Right atrium auricular region (tissue), 2 donors: Measurements from ENCODE around the gene DNAL1. TPM values are rescaled to one million over a fixed set of nuclear protein-coding genes. Genes with fewer than 3 reads are reported as not detected.

Experiments used
- DNase-seq: peaks from one replicate; pipeline ENCODE4 v3.0.0-alpha.2; 2019; ENCODE audit warnings: low spot score
- H3K27ac ChIP-seq, 2 donors: fragments of 200-600 bp; sonication (generic); 1 replicate in 1 of 2; 2 replicates in 1 of 2; pipeline ENCODE4 v1.5.1; 2016 to 2019
- H3K27me3 ChIP-seq, 2 donors: fragments of 200-600 bp; sonication (generic); one replicate each; pipeline versions ENCODE4 v1.5.1 to v1.6.0; 2017 to 2019
- H3K36me3 ChIP-seq: fragments of 200-600 bp; sonication (generic); one replicate; pipeline ENCODE4 v1.5.1; 2016
- H3K4me1 ChIP-seq, 2 donors: fragments of 200-600 bp; sonication (generic); one replicate each; pipeline versions ENCODE4 v1.5.1 to v1.6.0; 2017 to 2019
- H3K4me3 ChIP-seq, 2 donors: fragments of 200-600 bp; sonication (generic); 1 replicate in 1 of 2; 2 replicates in 1 of 2; pipeline ENCODE4 v1.5.1; 2017 to 2019; ENCODE audit warnings: mild to moderate bottlenecking in 1 of 2, moderate library complexity in 1 of 2
- H3K9me3 ChIP-seq, 2 donors: fragments of 200-600 bp; sonication (generic); one replicate each; pipeline ENCODE4 v1.5.1; 2019
- total RNA-seq, 2 donors: library from RNA; depleted of rRNA; stranded (reverse); fragments of >200 nt; gene quantifications; one replicate each; pipeline ENCODE4 v1.1.0, GENCODE V29; 2016
- TF ChIP-seq, protein P1 (sequence below), 2 donors: fragments of 200-600 bp; sonication (generic); IDR thresholded peaks; one replicate each; pipeline ENCODE4 v1.5.1; 2019; ENCODE audit warnings: antibody characterized with exemption in 2 of 2

Gene DNAL1
- total RNA-seq, 2 donors from 2014 or later, result 5.7 to 7.8 TPM

DNA sequence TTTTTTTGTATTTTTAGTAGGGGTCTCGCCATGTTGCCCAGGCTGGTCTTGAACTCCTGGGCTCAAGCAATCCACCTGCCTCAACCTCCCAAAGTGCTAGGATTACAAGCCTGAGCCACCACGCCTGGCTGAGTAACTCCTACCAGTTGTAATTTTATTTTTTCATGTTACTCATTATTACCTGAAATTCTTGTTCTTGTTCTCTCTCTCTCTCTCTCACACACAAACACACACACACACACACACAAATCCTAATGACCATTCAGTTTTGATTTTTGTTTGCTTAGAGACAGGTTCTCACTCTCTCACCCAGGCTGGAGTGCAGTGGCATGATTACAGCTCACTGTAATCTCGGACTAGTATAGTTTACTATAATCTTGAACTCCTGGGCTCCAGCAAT lies 30.2 kb downstream of the DNAL1 start:
- no peaks in the 10 kb centered on the region for H3K36me3 ChIP-seq
- no peaks in the 10 kb centered on the region for H3K27me3 ChIP-seq
- H3K9me3 ChIP-seq, result no peaks in the 10 kb centered on the region
- no peaks in the 10 kb centered on the region for H3K4me1 ChIP-seq
- no peak overlapping the region for H3K4me3 ChIP-seq
- no peak for DNase-seq
- no peak overlapping the region for H3K27ac ChIP-seq
- TF ChIP-seq, protein P1, sequence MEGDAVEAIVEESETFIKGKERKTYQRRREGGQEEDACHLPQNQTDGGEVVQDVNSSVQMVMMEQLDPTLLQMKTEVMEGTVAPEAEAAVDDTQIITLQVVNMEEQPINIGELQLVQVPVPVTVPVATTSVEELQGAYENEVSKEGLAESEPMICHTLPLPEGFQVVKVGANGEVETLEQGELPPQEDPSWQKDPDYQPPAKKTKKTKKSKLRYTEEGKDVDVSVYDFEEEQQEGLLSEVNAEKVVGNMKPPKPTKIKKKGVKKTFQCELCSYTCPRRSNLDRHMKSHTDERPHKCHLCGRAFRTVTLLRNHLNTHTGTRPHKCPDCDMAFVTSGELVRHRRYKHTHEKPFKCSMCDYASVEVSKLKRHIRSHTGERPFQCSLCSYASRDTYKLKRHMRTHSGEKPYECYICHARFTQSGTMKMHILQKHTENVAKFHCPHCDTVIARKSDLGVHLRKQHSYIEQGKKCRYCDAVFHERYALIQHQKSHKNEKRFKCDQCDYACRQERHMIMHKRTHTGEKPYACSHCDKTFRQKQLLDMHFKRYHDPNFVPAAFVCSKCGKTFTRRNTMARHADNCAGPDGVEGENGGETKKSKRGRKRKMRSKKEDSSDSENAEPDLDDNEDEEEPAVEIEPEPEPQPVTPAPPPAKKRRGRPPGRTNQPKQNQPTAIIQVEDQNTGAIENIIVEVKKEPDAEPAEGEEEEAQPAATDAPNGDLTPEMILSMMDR (IDR thresholded peaks at IDR 0.05), result no peak

DNA sequence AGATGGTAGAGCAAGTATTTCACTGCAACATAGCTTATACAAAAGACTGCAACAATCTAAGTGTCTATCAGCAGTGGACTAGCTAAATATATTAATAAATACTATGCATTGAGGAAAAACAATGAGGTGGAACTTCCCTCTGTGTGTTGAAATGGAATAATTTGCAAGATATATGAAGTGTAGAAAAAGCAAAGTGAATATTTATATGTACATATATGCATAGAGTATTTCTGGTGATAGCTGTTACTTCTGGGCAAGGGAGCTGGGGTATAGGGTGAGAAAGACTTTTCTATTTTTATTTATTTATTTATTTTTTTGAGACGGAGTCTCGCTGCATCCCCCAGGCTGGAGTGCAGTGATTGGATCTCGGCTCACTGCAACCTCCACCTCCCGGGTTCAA lies 33.9 kb downstream of the DNAL1 start:
- TF ChIP-seq, protein P1 (IDR thresholded peaks at IDR 0.05), result no peak
- no peak for DNase-seq
- Histone ChIP-seq H3K36me3 (no peaks in the 10 kb centered on the region), H3K4me3 (no peak overlapping the region), H3K27me3 (no peaks in the 10 kb centered on the region), H3K27ac (no peak overlapping the region), H3K9me3 (no peaks in the 10 kb centered on the region), H3K4me1 (no peaks in the 10 kb centered on the region)

DNA sequence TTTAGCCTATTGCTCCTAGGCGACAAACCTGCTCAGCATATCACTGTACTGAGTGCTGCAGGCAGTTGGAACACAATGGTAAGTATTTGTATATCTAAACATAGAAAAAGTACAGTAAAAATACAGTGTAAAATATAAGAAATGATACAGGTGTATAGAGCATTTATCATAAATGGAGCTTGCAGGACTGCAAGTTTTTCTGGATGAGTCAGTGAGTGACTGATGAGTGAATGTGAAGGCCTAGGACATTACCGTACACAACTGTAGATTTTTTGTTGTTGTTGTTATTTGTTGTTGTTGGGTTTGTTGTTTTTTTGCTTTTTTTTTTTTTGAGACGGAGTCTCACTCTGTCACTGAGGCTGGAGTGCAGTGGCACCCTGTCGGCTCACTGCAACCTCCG lies 36.0 kb downstream of the DNAL1 start:
- Histone ChIP-seq H3K27ac (no peak overlapping the region), H3K4me1 (no peaks in the 10 kb centered on the region), H3K36me3 (no peaks in the 10 kb centered on the region), H3K27me3 (no peaks in the 10 kb centered on the region), H3K9me3 (no peaks in the 10 kb centered on the region), H3K4me3 (no peak overlapping the region)
- TF ChIP-seq, protein P1 (IDR thresholded peaks at IDR 0.05), result no peak
- DNase-seq, result no peak

DNA sequence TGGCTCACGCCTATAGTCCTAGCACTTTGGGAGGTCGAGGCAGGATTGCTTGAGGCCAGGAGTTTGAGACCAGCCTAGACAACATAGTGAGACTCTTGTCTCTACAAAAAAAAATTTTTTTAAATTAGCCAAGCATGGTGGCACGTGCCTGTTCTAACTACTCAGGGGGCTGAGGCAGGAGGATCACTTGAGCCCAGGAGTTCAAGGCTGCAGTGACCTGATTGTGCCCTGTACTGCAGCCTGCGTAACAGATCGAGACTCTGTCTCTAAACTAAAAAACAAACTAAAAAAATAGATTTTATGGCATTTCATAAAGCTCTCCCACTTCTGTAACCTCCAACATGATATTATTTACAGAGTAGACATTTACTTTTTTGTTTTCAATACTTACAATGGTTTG lies 39.8 kb downstream of the DNAL1 start:
- Histone ChIP-seq H3K9me3 (no peaks in the 10 kb centered on the region), H3K27ac (no peak overlapping the region), H3K4me1 (no peaks in the 10 kb centered on the region), H3K27me3 (no peaks in the 10 kb centered on the region), H3K36me3 (no peaks in the 10 kb centered on the region), H3K4me3 (no peak overlapping the region)
- TF ChIP-seq, protein P1 (IDR thresholded peaks at IDR 0.05), result no peak
- no peak for DNase-seq

DNA sequence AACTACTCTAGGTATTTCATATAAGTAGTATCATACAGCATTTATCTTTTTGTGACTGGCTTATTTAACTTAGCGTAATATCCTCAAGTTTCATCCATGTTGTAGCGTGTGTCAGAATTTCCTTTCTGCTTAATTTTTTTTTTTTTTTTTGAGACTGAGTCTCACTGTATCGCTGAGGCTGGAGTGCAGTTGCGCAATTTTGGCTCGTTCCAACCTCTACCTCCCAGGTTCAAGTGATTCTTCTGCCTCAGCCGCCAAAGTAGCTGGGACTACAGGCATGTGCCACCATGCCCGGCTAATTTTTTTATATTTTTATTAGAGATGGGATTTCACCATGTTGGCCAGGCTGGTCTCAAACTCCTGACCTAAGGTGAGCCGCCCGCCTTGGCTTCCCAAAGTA lies 40.5 kb downstream of the DNAL1 start:
- no peak for DNase-seq
- Histone ChIP-seq H3K27ac (no peak overlapping the region), H3K36me3 (no peaks in the 10 kb centered on the region), H3K4me3 (no peak overlapping the region), H3K4me1 (no peaks in the 10 kb centered on the region), H3K9me3 (no peaks in the 10 kb centered on the region), H3K27me3 (no peaks in the 10 kb centered on the region)
- TF ChIP-seq, protein P1 (IDR thresholded peaks at IDR 0.05), result no peak

DNA sequence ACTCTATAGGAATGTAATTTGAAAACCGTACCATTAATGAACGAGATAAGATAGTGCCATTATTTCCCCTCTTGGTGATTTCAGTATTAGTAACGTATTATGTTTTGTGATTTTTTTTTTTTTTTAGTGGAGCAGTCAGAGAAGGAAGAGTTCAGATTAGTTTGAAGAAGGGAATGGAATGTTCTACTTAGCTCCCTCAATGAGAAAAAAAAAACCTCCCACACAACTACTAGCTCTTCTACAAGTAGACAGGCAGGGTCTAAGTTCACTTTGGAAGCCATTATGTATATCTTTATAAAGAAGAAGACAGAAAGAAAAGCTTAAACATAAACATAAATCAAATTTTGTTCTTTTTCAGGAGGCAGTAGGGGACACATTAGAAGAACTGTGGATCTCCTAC lies 42.1 kb downstream of the DNAL1 start:
- Histone ChIP-seq H3K4me3 (no peak overlapping the region), H3K27me3 (no peaks in the 10 kb centered on the region), H3K9me3 (no peaks in the 10 kb centered on the region), H3K4me1 (no peaks in the 10 kb centered on the region), H3K27ac (no peak overlapping the region), H3K36me3 (no peaks in the 10 kb centered on the region)
- TF ChIP-seq, protein P1 (IDR thresholded peaks at IDR 0.05), result no peak
- DNase-seq, result no peak
